Activated T-cell treated with anti-CD3 and anti-CD28 coated beads, Interleukin-2, amount 50 U/mL, for 72 hours (primary cell): ENCODE measurements around the gene TBC1D14. TPM values are rescaled to one million over a fixed set of nuclear protein-coding genes. Genes with fewer than 3 reads are reported as not detected.
"Not testable (repeated sequence)": the region's sequence is repeated elsewhere in the genome, so short reads cannot be mapped to it uniquely, and the experiment has no call there.

Experiments
- ATAC-seq, 2 donors: fragments of 150-1000 bp; cut with Tn5 transposase; replicated peaks in 1 of 2; 2 replicates each; pipeline ENCODE4 v1.10.0; 2021; ENCODE audit warnings: moderate library complexity in 2 of 2, mild to moderate bottlenecking in 1 of 2
- DNase-seq, 2 donors: peaks; one replicate each; pipeline ENCODE4 v3.0.0; 2021 to 2022; ENCODE audit warnings: mixed read lengths in 1 of 2
- H3K27ac Mint-ChIP-seq: one replicate; pipeline ENCODE4 v1.8.0; 2022; ENCODE audit warnings: mild to moderate bottlenecking, moderate library complexity, mixed read lengths
- H3K27me3 Mint-ChIP-seq: one replicate; pipeline ENCODE4 v1.8.0; 2022; ENCODE audit warnings: low read depth, mixed read lengths
- H3K36me3 Mint-ChIP-seq, 2 donors: one replicate each; pipeline ENCODE4 v1.8.0; 2022; ENCODE audit warnings: mixed read lengths in 2 of 2, mild to moderate bottlenecking in 1 of 2; ENCODE audit not compliant: insufficient read depth in 2 of 2
- H3K4me1 Mint-ChIP-seq: one replicate; pipeline ENCODE4 v1.8.0; 2022; ENCODE audit warnings: low read depth, mixed read lengths
- H3K4me3 Mint-ChIP-seq, 2 donors: one replicate each; pipeline ENCODE4 v1.8.0; 2022; ENCODE audit warnings: mild to moderate bottlenecking in 2 of 2, mixed read lengths in 2 of 2, moderate library complexity in 2 of 2
- H3K9me3 Mint-ChIP-seq, 2 donors: one replicate each; pipeline ENCODE4 v1.8.0; 2022; ENCODE audit warnings: mixed read lengths in 2 of 2
- total RNA-seq, 2 donors: library from RNA; stranded (reverse); gene quantifications; one replicate each; pipeline ENCODE4 v1.2.3, GENCODE V29; 2022

The TBC1D14 gene
- total RNA-seq, 2 donors from 2014 or later: 26.5 to 32.4 TPM

DNA sequence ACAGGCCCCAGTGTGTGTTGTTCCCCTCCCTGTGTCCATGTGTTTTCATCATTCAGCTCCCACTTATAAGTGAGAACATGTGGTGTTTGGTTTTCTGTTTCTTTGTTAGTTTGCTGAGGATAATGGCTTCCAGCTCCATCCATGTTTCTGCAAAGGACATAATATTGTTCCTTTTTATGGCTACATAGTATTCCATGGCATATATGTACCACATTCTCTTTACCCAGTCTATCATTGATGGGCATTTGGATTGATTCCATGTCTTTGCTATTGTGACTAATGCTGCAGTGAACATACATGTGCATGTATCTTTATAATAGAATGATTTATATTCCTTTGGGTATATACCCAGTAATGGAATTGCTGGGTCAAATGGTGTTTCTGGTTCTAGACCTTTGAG lies 169.9 kb downstream of the TBC1D14 start:
- not testable (repeated sequence) for ATAC-seq, H3K4me1 Mint-ChIP-seq, H3K27ac Mint-ChIP-seq, H3K36me3 Mint-ChIP-seq, H3K4me3 Mint-ChIP-seq, H3K9me3 Mint-ChIP-seq, DNase-seq
- H3K27me3 Mint-ChIP-seq: peaks cover 18% of the 10 kb centered on the region

DNA sequence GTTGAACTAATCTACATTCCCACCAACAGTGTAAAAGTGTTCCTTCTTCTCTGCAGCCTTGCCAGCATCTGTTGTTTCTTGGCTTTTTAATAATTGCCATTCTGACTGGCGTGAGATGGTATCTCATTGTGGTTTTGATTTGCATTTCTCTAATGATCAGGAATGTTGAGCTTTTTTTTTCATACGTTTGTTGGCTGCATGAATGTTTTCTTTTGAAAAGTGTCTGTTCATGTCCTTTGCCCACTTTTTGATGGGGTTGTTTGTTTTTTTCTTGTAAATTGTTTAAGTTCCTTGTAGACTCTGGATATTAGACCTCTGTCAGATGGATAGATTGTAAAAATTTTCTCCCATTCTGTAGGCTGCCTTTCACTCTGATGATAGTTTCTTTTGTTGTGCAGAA lies 170.3 kb downstream of the TBC1D14 start:
- H3K9me3 Mint-ChIP-seq, H3K36me3 Mint-ChIP-seq, DNase-seq, ATAC-seq, H3K4me3 Mint-ChIP-seq, H3K4me1 Mint-ChIP-seq, H3K27ac Mint-ChIP-seq: not testable (repeated sequence)
- H3K27me3 Mint-ChIP-seq: peaks cover 22% of the 10 kb centered on the region

Other genes with a start within 250 kb of the TBC1D14 start
- 10 to 100 TPM; 18.0 to 84.6 TPM for gene S100P, start 215.9 kb upstream of the TBC1D14 start, total RNA-seq
- gene MRFAP1L1, start 200.0 kb upstream of the TBC1D14 start, total RNA-seq: 10 to 100 TPM; 53.3 to 57.7 TPM
- gene BLOC1S4, start 193.7 kb upstream of the TBC1D14 start, total RNA-seq: 10 to 100 TPM; 14.1 to 14.6 TPM
- 10 to 100 TPM; 16.8 to 19.5 TPM for gene KIAA0232, start 127.1 kb upstream of the TBC1D14 start, total RNA-seq
- gene TADA2B, start 133.5 kb downstream of the TBC1D14 start, total RNA-seq: 10 to 100 TPM; 14.5 to 15.3 TPM
- gene GRPEL1, start 158.2 kb downstream of the TBC1D14 start, total RNA-seq: 10 to 100 TPM; 47.6 to 65.5 TPM